ENCODE results near the gene SNRNP35. TPM values are rescaled to one million over a fixed set of nuclear protein-coding genes. Genes with fewer than 3 reads are reported as not detected.

The SNRNP35 gene
- total RNA-seq, 1 donor from 2014 or later, result 25.8 TPM

GRCh38 chr12:123483602-123484248 is 25.8 kb downstream of the SNRNP35 start:
- DNase-seq (ENCODE audit: low spot score in 2 of 2, unreplicated experiment in 2 of 2), result no peak
- Mint-ChIP-seq H3K9me3 (peaks cover 5% of the 10 kb centered on the region), H3K36me3 (peaks cover 31% of the 10 kb centered on the region), H3K4me1 (no peaks in the 10 kb centered on the region), H3K27me3 (ENCODE audit: low read depth) (no peaks in the 10 kb centered on the region), H3K27ac (no peak overlapping the region), H3K4me3 (no peak overlapping the region)
- TF ChIP-seq, protein P1, sequence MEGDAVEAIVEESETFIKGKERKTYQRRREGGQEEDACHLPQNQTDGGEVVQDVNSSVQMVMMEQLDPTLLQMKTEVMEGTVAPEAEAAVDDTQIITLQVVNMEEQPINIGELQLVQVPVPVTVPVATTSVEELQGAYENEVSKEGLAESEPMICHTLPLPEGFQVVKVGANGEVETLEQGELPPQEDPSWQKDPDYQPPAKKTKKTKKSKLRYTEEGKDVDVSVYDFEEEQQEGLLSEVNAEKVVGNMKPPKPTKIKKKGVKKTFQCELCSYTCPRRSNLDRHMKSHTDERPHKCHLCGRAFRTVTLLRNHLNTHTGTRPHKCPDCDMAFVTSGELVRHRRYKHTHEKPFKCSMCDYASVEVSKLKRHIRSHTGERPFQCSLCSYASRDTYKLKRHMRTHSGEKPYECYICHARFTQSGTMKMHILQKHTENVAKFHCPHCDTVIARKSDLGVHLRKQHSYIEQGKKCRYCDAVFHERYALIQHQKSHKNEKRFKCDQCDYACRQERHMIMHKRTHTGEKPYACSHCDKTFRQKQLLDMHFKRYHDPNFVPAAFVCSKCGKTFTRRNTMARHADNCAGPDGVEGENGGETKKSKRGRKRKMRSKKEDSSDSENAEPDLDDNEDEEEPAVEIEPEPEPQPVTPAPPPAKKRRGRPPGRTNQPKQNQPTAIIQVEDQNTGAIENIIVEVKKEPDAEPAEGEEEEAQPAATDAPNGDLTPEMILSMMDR (IDR thresholded peaks at IDR 0.05; ENCODE audit: unreplicated experiment), result no peak

- TF ChIP-seq, protein P1 (IDR thresholded peaks at IDR 0.05; ENCODE audit: unreplicated experiment), result no peak
- H3K27ac Mint-ChIP-seq, result no peak overlapping the region
- DNase-seq (ENCODE audit: low spot score in 2 of 2, unreplicated experiment in 2 of 2), result no peak
- no peak overlapping the region for H3K4me3 Mint-ChIP-seq
- H3K4me1 Mint-ChIP-seq, result no peaks in the 10 kb centered on the region
- H3K36me3 Mint-ChIP-seq, result peaks cover 31% of the 10 kb centered on the region
- peaks cover 5% of the 10 kb centered on the region for H3K9me3 Mint-ChIP-seq
- H3K27me3 Mint-ChIP-seq (ENCODE audit: low read depth), result no peaks in the 10 kb centered on the region
Observed at GRCh38 chr12:123485756-123486155, 27.8 kb downstream of the SNRNP35 start.

DNA sequence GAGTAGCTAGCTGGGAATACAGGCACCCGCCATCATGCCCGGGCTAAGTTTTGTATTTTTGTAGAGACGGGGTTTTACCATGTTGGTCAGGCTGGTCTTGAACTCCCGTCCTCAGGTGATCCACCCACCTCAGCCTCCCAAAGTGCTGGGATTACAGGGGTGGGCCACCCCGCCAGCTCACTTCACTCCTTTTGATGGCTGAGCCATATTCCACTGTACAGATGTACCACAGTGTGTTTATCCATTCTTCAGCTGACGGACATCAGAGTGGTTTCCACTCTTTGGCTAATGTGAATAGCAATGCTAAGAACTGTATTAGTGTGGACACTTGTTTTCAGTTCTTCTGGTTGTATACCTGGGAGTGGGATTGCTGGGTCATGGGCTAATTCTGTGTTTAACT is 29.5 kb downstream of the SNRNP35 start:
- Mint-ChIP-seq H3K4me1 (no peaks in the 10 kb centered on the region), H3K9me3 (peaks cover 5% of the 10 kb centered on the region), H3K4me3 (no peak overlapping the region), H3K27ac (no peak overlapping the region), H3K36me3 (peaks cover 30% of the 10 kb centered on the region), H3K27me3 (ENCODE audit: low read depth) (no peaks in the 10 kb centered on the region)
- TF ChIP-seq, protein P1 (IDR thresholded peaks at IDR 0.05; ENCODE audit: unreplicated experiment), result no peak
- DNase-seq (ENCODE audit: low spot score in 2 of 2, unreplicated experiment in 2 of 2), result no peak

DNA sequence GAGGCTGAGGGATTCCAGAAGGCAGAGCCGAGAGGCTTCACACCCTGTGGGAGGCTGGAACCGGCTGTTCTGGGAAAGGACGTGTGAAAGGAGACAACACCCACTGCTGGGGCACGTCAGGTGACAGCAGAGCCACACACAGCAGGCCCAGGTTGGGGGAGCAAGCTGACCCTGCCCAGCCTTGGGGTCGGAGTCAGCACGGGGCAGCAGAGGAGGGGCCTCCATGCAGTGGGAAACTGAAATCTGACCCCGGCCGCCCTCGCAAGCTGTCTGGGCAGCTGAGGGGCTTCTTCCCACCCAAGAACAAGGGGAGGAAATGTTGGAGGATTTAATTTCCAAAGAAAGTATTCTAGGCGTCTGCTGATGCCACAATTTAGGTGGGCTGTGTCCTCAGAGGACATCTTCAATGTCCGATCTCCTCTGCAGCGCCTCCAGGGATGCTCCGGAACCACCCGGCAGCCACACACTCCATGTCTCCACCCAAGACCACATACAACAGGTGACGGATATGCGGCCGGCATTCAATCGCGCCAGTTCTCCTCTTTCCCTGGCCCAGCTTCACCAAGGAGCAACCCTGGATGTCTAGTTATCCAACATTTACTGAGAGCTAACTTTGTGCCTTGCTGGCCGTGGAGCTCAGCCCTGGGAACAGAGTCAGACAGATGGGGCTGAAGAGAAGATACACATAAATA is 30.7 kb downstream of the SNRNP35 start:
- no peak for DNase-seq (ENCODE audit: low spot score in 2 of 2, unreplicated experiment in 2 of 2)
- H3K27me3 Mint-ChIP-seq (ENCODE audit: low read depth), result no peaks in the 10 kb centered on the region
- H3K9me3 Mint-ChIP-seq, result peaks cover 5% of the 10 kb centered on the region
- TF ChIP-seq, protein P1 (IDR thresholded peaks at IDR 0.05; ENCODE audit: unreplicated experiment), result no peak
- H3K27ac Mint-ChIP-seq, result no peak overlapping the region
- H3K4me1 Mint-ChIP-seq, result no peaks in the 10 kb centered on the region
- H3K4me3 Mint-ChIP-seq, result no peak overlapping the region
- H3K36me3 Mint-ChIP-seq, result peaks cover 29% of the 10 kb centered on the region

- no peak for DNase-seq (ENCODE audit: low spot score in 2 of 2, unreplicated experiment in 2 of 2)
- no peaks in the 10 kb centered on the region for H3K27me3 Mint-ChIP-seq (ENCODE audit: low read depth)
- peaks cover 27% of the 10 kb centered on the region for H3K36me3 Mint-ChIP-seq
- H3K4me1 Mint-ChIP-seq, result no peaks in the 10 kb centered on the region
- H3K9me3 Mint-ChIP-seq, result peaks cover 5% of the 10 kb centered on the region
- no peak overlapping the region for H3K4me3 Mint-ChIP-seq
- no peak overlapping the region for H3K27ac Mint-ChIP-seq
- TF ChIP-seq, protein P1 (IDR thresholded peaks at IDR 0.05; ENCODE audit: unreplicated experiment), result no peak
Observed at GRCh38 chr12:123489580-123489979, 31.6 kb downstream of the SNRNP35 start.
